Hematopoietic multipotent progenitor cell treated with erythropoietin and hydrocortisone succinate and interleukin-3 and kit ligand, for 15 days (in vitro differentiated cells): ENCODE data around the gene TFB1M.
"Not testable (repeated sequence)": the region's sequence is repeated elsewhere in the genome, so short reads cannot be mapped to it uniquely, and the experiment has no call there.

Experiments
- DNase-seq: peaks from one replicate; pipeline ENCODE4 v3.0.0-alpha.2; 2015; ENCODE audit warnings: low spot score

The TFB1M gene

DNA sequence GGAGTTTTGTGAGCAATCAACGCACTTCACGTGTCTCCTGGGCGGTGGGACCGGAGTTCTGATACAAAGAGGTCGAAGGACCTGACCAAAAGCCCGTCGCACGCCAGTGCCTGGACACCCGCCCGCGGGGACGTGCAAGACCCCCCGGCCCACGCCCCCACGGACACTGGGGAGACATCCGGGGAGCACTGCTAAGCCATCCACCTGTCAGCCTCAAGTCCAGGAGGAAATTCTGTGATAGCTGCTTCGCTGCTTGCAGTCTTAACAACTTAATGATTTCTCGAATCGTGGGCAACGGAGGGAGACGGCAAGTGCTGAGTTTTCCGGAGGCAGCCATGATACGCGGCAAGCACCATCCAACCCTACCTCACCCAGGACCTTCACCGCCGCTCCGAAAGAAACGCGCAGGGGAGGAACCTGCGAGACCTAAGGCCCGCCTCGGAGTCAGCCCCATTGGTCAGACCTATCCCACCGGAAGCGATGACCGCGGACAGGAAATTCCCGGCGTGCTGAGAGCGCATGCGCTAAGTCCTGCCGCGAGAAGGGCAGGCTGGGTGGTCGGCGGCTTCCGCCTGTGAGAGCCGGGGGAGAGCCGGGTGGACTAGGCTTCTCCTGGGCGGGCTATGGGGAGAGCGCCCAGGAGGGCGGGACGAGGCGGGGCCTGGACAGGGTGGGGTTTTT is at the start of gene TFB1M:
Gene TFB1M (minus strand): TSS at position 393 of the 681 bp plus-strand sequence. CDS start 56 bp downstream, at position 337.
- DNase-seq: peak; percentile 98

DNA sequence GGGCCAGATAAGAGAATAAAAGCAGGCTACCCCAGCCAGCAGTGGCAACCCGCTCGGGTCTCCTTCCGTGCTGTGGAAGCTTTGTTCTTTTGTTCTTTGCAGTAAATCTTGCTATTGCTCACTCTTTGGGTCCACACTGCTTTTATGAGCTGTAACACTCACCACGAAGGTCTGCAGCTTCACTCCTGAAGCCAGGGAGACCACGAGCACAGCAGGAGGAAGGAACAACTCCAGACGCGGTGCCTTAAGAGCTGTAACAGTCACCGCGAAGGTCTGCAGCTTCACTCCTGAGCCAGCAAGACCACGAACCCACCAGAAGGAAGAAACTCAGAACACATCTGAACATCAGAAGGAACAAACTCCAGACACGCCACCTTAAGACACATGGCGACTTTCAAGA is 49.7 kb upstream of the TFB1M start:
- not testable (repeated sequence) for DNase-seq

DNA sequence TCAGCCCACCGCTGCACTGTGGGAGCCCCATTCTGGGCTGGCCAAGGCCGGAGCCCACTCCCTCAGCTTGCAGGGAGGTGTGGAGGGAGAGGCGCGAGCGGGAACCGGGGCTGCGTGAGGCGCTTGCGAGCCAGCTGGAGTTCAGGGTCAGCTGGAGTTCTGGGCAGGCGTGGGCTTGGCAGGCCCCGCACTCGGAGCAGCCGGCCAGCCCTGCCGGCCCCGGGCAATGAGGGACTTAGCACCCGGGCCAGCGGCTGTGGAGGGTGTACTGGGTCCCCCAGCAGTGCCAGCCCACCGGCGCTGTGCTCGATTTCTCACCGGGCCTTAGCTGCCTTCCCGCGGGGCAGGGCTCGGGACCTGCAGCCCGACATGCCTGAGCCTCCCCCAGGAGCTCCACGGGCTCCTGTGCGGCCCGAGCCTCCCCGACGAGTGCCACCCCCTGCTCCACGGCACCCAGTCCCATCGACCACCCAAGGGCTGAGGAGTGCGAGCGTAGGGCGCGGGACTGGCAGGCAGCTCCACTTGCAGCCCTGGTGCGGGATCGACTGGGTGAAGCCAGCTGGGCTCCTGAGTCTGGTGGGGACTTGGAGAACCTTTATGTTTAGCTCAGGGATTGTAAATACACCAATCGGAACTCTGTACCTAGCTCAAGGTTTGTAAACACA is 48.8 kb upstream of the TFB1M start:
- DNase-seq: not testable (repeated sequence)

DNA sequence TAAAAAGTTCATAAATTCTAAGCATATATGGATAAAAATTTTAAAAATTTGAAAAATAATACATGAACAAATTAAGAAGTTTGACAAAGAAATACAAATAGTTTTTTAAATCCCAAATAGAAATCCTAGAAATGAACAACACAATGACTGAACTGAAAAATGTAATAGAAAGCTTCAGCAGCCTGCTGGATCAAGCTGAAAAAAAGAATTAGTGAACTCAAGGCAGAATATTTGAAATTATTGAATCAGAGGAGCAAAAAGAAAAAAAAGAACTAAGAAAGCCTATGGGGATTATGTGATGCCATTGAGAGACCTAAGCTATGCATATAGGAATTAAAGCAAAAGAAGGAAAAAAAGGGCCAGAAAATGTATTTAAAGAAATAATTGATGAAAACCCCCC is 39.9 kb upstream of the TFB1M start:
- DNase-seq: no peak

DNA sequence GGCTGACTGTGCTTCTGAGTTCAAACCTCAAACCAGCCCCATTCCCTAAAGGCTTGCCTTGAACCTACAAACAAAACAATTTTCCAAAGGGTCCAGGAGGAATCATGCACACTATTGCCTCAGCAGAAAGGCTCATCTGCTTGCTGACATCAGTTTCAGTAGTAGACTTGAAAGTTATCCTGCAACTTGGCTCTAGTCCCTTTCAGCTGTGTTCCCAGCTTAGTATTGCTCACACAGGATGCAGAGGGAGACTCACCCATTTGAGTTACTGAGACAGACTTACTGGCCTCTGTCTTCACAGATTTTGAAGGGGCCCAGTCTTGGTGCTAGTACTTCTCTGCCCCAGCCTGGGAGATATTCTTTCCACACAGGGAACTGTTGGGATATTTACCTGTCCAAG is 38.5 kb upstream of the TFB1M start:
- no peak for DNase-seq

DNA sequence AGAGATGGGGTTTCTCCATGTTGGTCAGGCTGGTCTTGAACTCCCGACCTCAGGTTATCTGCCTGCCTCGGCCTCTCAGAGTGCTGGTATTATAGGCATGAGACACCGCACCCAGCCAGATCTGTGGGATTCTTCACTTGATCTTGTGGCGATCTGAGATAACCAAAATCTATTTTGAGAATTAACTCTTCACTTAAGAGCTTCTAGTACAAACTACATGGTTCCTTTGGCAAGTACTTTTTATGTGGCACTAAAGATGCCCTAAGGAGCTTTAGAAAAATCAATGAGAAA is 37.8 kb upstream of the TFB1M start:
- DNase-seq: no peak

DNA sequence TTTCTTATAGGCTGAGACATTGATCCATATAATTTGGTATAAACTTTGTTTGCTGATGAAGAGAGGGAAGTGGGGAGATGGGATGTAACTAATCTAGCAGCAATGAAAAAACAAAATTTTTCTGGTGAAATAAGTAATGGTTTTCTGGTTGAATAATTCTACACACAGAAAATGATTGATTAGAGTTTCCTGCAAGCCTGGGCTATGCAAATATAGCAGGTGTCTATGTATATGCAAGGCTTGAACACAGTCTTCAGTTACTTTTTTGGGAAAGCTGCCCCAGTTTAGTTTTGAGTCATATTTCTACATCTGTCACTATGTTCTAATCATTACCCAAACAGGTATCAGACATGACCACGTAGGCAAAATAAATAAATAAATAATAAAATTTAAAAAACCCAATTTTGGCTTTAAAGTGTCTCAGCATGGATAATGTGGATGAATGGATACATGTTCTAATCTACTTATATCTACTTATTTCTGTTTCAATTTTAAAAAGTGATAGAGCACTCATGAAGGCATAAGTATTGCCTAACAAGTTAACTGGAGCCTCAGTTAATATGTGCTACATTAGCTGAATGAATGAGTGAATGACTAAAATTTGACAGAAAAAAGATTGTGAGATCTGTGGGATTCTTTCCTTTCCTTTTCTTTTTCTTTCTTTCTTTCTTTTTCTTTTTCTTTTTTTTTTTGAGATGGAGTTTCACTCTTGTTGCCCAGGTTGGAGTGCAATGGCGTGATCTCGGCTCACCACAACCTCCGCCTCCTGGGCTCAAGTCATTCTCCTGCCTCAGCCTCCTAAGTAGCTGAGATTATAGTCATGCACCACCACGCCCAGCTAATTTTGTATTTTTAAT is 37.2 kb upstream of the TFB1M start:
- DNase-seq: no peak

DNA sequence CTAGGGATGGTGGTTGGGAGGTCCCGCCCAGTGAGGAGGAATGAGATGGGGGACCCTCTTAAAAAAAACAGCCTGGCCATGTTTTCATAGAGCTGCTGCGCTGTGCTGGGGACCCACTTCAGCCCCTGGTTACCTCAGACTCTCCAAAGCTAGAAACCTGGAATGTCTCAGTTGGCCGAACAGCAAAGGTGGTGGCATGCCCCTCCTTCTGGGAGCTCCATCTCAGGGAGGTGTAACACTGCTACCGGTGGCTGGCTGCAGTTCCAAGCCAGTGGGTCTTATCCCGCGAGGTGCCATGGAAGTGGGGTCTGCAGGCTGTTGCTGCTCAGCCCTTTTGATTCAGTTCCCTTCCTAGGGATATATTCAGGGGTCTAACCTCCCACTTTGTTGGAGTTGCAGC is 35.7 kb upstream of the TFB1M start:
- no peak for DNase-seq

DNA sequence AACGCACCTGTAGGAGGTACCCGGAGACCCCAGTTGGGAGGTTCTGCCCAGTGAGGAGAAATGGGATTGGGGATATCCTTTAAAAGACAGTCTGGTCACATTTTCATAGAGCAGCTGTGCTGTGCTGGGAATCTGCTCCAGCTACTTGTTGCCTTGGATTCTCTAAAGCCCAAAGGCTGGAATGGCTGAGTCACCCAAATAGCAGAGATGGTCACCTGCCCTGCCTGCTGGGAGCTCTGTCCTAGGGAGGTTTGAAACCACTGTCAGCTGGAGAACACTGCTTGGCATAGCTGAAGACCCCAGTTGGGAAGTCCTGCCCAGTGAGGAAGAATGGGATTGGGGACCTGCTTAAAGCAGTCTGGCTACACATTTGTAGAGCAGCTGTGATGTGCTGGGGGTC is 34.8 kb upstream of the TFB1M start:
- DNase-seq: no peak

DNA sequence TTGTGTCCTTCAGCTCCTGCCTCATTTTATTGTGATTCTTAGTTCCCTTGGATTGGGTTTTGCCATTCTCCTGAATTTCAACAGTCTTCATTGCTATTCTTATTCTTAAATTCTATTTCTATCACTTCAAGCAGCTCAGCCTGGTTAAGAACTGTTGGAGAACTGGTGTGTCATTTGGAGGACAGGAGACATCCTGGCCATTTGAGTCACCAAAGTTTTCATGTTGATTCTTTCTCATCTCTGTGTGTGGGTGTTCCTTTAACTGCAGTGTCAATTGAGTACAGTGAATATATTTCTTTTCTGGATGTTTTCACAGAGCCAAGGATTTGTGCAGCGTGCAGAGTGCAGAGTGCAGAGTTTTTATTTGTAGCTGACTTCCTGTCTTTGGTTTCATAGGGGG is 33.5 kb upstream of the TFB1M start:
- DNase-seq: no peak

DNA sequence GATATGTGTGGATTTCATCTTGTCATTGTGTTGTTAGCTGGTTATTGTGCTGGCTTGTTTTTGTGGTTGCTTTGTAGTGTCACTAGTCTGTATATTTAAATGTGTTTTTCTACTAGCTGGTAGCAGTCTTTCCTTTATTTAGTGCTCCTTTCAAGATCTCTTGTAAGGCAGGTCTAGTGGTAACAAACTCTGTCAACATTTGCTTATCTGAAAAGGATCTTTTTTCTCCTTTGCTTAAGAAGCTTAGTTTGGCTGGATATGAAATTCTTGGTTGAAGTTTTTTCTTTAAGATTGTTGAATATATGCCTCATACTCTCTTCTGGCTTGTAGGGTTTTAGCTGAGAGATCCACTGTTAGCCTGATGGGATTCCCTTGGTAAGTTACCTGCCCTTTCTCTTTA is 32.7 kb upstream of the TFB1M start:
- no peak for DNase-seq

DNA sequence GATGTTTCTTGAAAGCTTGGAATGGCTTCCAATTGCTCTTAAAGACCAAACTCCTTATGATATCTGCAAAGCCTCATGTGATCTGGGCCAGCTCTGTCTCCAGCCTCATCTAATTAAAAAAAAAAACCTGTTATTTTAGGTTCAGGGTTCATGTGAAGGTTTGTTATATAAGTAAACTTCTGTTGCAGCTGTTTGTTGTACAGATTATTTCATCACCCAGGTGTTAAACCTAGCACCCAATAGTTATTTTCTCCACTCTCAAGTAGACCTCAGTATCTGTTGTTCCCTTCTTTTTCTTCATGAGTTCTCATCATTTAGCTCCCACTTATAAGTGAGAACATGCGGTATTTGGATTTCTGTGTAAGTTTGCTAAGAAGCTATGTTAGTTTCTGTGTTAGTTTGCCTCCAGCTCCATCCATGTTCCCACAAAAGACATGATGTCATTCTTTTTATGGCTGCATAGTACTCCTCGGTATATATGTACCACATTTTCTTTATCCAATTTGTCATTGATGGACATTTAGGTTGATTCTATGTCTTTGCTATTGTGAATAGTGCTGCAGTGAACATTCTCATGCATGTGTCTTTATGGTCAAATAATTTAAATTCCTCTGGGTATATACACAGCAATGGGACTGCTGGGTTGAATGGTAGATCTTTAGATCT is 30.2 kb upstream of the TFB1M start:
- DNase-seq: no peak

DNA sequence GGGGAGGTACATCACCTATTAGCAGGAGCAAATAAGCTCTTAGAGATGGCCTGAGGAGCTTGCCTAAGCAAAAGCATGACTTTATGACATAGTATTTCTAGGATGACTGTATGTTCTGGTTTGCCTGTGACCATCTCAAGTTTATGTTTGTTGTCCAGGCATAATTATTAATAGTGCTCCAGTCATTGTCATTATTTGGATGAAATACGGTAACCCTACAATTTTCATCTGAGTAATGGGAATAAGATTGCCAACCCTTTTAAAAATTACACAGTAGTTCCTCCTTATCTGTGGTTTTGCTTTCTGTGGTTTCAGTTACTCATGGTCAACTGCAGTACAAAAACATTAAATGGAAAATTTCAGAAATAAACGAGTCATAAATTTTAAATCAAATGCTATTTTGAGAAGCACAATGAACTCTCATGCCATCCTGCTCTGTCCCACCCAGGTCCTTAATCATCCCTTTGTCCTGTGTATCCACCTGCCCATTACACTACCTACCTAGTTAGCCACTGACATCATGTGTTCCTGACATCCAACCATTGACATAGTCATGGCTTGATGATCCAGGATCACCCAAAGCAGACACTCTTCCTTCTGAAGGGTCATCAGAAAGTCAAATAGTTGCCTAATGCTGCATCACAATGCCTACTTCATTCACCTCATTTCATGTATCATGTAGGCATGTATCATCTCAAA is 27.0 kb upstream of the TFB1M start:
- no peak for DNase-seq

DNA sequence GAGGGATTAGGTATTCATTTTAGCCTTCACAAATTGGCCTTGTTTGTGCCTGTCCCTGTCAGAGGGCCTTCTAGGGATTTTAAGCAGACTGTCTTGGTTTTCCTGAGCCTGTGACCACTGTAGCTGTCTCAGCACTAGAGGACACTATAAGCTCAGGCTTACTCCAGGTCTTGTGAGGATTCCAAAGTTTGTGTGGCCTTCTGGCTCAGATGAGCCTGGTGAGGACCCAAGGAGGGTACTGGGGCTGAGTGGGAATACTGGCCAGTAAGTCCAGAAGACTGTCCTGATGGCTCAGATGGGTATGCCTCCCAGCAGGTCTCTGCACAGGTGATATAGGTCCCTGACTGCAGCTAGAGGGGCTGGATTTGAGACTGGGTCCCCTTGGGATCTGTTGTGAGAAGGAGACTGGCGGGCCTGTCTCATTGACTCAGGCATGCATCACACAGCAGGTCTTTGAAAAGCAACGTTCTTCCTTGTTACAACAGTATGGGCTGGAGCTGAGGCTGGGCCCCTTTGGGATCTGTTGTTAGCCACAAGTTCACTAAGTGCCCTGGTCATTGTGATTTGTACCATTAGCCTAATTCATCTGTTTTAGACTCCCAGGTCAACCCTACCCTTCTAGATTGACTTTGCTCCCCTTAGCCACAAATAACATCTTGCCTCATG is 26.3 kb upstream of the TFB1M start:
- DNase-seq: no peak

DNA sequence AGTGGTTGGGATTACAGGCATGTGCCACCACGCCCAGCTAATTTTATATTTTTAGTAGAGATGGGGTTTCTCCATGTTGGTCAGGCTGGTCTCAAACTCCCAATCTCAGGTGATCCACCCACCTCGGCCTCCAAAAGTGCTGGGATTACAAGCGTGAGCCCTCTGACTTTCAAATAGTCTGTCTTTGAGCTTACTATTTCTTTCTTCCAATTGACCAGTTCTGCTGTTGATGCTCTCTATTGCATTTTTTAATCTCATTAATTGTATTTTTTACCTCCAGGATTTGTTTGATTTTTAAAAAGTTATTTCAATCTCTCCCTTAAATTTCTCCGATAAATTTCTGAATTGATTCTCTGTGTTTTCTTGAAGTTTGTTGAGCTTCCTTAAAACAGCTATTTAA is 25.6 kb upstream of the TFB1M start:
- DNase-seq: not testable (repeated sequence)

DNA sequence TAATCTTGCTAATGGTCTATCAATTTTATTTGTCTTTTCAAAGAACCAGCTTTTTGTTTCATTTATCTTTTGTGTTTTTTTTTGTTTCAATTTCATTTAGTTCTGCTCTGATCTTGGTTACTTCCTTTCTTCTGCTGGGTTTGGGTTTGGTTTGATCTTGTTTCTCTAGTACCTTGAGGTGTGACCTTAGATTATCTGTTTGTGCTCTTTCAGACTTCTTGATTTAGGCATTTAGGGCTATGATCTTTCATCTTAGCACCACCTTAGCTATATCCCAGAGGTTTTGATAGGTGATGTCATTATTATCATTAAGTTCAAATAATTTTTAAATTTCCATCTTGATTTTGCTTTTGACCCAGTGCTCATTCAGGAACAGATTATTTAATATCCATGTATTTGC is 24.0 kb upstream of the TFB1M start:
- not testable (repeated sequence) for DNase-seq

DNA sequence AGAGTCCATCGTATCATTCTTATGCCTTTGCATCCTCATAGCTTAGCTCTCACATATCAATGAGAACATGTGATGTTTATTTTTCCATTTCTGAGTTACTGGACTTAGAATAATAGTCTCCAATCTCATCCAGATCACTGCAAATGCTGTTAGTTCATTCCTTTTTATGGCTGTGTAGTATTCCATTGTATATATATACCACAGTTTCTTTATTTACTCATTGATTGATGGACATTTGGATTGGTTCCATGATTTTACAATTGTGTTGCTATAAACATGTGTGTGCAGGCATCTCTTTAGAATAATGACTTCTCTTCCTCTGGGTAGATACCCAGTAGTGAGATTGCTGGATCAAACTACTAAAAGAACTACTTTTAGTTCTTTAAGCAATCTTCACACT is 21.0 kb upstream of the TFB1M start:
- no peak for DNase-seq

DNA sequence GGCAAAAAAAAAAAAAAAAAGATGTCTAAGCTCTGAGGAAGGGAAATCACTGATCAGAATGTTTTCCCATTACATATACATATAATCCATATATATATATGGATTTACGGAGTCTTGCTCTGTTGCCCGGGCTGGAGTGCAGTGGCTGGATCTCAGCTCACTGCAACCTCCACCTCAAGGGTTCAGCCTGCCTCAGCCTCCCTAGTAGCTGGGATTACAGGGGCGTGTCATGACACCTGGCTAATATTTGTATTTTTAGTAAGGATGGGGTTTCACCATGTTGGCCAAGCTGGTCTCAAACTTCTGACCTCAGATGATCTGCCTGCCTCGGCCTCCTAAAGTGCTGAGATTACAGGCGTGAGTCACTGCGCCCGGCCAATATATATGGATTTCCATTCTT is 19.8 kb upstream of the TFB1M start:
- not testable (repeated sequence) for DNase-seq

DNA sequence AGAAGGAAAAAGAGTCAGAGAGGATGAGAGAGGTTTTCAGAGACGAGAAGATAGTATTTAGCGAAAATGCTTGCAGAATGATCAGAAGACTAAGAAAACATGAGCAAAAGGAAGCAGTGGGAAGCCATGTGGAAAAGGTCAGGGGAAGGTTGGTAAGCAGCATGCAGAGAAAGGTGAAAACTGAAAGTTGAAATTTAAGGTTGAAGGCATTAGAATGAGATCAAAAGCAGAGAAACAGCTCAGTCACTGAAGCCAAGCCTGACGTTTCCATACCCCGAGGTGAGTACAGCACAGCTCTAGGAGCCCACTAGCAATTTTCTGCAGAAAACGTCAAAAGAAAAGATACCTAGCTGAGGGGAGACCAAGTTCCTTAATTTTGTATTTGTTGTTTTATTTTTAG is 19.1 kb upstream of the TFB1M start:
- no peak for DNase-seq

DNA sequence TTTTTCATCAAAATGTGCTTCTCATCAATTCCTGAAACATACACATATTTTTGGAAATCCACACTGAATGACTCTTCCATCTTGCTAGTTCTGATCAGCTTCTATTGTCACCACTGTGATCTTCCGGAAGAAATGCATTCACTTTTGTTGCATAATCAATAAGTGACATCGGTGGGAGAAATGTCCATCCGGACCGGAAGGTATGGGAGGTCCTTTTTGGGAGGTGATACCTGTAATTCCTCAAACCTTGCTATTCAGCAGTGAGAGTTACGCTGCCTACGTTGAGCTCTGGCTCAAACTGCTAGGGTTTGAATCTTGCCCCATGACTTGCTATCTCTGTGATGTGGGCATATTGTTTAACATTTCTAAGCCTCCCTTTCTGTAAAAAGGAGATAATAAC is 16.6 kb upstream of the TFB1M start:
- no peak for DNase-seq

DNA sequence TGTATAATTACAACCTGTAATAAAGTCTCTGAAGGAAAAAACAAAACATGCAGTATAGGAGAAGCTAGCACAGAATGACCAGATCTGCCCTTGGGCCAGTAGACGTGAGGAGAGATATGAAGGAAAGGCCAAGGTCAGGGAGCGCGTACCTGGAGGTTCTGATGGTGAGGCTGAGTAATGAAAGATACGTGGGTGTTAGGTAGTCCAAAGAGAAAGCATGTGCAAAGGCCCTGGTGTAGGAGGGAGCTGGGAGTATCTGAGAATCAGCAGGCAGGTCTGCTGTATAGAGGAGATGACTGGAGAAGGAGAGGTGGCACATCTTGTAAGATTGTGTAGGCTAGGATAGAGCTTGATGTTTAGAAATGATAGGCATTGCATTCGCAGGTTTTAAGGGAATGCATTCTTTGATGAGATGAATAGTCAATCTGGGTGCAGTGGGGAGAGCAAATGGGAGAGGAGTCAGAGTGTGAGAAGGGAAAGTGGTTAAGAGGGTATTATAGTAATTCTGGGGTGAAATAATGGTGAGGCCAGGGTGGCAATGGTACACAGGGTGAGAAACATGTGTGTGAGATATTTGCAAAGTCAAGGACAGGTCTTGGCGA is 15.9 kb upstream of the TFB1M start:
- DNase-seq: no peak
